NAMALWA (cell line): ENCODE measurements around the gene CEACAM6.

ENCODE experiments used
- DNase-seq: peaks from one replicate; pipeline ENCODE4 v3.0.0-alpha.2; 2015; ENCODE audit warnings: low spot score

Gene CEACAM6

DNA sequence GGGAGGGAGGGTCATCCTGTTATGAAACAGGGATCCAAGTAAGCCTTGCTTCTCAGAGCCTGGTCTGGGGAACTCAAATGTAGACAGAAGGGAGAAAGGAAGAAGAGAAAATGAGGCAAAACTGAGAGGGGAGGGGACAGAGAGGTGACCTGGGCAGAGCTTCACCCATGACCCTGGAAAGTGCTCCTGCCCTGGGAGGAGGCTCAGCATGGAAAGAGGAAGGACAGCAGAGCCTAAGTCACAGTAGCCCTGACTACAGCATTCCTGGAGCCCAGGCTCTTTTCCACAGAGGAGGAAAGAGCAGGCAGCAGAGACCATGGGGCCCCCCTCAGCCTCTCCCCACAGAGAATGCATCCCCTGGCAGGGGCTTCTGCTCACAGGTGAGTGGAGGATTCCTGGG, 41.0 kb downstream of the CEACAM6 start, which contains the start of gene CEACAM3:
Gene CEACAM3, plus strand, starts transcription at position 226 of the 400 bp plus-strand sequence. Its CDS starts 91 bp downstream, at position 317.
- DNase-seq, result no peak

DNA sequence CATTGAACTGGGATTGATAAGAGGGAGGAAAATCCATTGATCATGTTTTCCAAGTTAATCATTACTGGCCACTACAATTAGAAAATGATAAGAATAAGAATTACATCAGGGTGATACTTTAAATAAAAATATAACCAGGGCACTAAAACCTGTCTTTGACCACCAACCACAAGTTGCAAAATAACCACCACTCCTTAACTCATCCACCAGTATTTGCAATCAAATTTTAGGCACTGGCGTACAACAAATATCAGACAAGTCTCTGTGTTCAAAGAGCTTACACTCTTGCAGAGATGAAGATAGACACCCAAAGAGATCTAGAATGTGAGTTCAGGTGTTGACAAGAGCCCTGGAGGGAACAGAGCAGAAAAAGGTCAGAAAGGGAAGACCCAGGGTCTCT, 41.6 kb downstream of the CEACAM6 start:
- no peak for DNase-seq

DNA sequence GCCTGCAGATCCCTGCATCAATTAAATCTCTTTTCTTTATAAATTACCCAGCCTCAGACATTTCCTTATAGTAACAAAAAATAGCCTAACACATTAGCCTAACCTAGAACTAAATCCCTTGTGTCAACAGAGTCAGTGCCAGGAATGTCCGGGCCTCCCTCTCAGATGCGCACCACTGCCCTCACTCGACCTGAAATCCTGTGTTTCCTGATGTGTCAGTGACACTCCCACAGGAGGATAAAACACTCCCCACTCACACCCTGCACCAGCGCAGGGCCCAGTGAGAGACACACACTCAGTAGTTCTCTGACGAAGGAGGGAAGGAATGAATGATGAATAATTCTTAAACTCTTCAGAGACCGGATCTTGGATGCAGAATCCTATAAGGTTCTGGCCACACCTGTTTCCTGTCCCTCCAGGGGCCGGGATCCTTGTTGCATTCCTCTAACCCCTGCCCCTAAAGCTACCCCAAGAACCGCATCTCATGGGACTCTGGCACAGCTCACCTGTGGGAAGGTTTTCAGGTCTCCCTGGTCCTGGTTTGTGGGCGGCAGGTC, 44.2 kb downstream of the CEACAM6 start:
- DNase-seq, result no peak

DNA sequence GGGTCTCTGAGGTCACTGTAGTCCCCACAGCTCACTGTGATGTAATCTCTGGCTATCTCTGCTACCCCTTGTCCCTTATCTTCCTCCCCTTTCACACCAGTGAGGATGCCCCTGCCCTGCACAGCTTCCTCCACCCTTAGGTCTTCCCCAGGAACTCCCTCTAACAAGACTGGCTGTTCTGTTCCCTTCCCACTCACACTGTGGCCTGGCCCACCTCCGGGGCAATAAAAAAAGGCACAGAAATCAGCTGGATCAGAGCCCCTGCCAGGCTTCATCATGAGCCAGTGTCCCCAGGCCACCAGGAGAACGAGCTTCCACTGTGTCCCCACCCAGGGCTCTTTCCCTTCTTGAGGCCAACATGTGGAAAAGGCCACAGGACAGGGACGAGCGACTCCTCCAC, 45.7 kb downstream of the CEACAM6 start:
- DNase-seq, result no peak

DNA sequence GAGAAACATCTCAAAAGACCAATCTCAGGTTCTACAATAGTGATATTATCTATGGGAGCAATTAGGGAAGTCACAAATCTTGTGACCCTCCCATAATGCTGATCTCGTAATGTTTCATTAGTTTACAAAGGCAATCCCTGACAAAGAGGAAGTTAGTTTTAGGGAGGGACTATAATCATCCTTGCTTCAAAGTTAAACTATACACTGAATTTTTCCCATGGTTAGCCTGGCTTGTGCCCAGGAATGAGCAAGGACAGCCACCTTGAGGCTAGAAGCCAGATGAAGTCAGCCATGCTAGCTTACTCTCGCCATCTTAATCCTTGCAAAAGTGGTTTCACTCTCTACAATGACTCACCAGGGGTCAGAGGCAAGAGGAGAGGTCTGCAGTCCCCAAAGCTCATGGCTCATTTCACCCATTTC, 46.5 kb downstream of the CEACAM6 start:
- DNase-seq, result no peak

DNA sequence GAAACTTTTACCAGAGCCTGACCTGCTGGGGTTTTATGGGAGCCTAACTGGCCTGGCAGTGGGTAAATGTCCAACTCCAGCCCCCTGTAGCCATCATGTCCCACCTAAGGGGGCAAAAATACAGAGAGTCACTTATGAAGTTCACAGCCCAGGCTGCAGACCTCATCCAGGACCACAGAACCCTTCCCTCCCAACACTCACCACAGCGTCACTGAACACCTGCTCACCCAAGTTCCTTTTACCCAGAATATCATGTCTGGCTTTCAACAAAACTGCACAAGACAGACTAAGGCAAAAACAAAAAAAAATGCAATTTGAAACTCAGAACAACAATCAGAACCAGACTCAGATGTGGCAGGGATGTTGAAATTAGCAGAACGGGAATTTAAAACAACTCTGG, 47.4 kb downstream of the CEACAM6 start:
- no peak for DNase-seq

DNA sequence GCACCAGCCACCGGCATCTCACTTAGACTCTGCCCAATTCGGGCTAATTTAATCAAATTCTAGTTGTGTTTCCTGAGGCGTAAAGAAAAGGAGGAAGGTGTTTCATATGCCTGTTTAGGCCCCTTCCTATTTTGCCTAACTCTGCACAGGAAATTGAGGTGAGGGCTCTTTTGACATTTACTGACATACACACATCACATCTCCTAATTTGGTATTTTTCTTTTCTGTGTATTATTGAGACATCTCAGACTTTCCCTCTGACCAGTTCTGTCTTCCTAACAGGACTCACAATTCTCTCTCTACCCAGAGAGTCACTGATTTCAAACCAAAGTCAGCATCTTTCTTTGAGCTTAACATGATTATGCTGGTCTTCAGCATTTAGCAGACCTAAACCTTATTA, 49.0 kb downstream of the CEACAM6 start:
- DNase-seq, result no peak

DNA sequence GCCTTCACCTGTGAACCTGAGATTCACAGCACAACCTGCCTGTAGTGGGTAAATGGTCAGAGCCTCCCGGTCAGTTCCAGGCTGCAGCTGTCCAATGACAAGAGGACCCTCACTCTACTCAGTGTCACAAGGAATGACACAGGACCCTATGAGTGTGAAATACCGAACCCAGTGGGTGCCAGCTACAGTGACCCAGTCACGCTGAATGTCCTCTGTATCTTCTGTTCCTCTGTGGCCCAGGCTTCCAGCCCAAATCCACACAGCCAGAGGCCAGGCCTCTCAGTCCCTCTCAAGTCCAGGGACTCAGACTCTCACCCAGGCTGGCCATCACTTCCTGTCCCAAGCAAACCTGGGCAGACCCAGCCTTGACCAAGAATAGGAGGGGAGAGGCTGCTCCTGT, 51.8 kb downstream of the CEACAM6 start:
- no peak for DNase-seq

DNA sequence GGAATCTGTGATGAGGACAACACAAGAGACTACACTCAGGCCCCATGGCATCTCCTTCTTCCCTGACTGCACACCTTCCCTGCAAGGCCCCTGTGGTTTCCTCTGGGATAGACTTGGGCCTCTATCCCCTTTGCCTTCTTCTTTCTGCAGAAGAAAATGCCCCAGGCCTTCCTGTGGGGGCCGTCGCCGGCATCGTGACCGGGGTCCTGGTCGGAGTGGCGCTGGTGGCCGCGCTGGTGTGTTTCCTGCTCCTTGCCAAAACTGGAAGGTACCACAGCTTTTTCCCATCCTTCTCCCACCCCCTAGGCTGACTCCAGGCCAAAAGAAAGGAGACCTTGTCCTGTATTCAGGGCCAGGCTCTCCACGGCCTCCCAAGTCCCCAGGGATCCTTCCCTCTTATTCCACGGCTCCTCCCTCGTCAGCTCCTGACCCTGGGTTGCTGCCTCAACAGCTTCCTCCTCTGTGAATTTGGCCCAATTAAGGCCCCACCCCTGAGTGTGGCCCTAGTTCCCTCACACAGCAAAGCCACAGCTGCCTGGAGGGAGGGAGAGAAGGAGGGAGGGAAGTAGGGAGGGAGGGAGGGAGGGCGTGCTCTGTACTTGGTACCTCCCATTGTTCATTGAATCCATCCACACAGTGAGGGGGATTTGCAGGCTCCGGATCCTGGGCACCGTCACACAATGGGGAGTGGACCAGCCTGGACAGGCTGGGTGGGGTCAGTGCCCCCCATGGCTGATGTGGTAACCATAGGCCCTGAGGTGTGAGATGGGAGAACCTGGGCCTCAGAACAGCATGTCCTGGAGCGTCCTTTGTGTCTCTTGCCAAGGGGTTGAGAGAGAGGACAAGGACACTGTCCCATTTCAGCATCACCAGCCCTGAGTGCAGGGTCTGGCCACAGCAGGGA, 53.6 kb downstream of the CEACAM6 start:
- DNase-seq, result no peak

DNA sequence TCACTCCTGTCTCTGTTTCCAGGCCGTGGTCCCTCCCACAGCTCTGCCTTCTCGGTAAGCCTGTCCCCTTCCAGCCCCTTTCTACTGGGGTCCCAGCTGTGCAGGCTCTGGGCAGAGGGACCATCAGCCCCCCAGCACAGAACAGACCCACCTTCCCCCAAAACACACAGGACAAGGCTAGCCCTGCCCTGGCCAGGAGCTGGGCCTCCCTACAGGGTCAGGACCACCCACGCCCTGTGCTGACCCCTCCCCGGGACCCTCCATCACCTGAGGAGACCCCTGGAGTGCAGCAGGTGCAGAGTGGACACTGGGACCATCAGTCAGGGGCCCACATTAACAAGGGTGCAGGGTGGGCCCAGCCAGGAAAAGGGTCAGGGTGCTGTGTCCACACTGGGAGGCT, 55.0 kb downstream of the CEACAM6 start:
- DNase-seq, result no peak

DNA sequence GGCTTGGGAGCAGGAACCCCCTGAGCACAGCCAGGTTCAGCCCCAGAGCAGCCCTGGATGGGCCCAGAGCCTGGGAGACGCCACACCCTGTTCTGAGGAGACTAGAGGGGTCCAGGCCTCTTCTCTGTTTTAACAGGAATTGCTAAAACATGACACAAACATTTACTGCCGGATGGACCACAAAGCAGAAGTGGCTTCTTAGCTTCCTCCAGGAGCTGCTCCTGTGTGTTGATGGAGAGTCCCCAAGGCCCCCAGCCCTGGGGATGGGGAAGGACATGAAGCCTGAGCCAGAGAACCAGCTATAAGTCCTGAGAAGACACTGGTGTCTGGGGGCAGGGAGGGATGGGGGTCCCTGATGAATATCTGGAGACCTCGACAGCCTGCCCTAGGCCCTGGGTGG, 55.7 kb downstream of the CEACAM6 start:
- DNase-seq, result no peak

DNA sequence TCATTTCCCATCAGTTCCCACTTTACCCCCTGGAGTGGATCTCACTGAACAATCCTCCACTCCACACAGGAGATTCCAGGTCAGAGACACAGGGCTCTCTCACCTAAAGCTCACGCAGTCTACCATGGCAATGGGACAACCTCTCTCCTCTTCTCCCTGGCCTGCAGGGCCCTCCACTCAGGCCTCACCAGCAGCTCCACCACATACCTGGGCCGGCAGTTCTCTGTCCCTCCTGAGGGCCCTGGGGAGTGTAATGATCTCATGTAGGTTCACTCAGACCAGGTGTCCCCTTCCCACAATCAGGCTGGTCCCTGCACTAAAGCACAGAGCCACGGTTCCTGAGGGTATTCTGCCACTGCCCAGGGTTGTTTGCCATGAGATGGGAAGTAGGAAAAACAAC, 56.7 kb downstream of the CEACAM6 start:
- DNase-seq, result no peak

DNA sequence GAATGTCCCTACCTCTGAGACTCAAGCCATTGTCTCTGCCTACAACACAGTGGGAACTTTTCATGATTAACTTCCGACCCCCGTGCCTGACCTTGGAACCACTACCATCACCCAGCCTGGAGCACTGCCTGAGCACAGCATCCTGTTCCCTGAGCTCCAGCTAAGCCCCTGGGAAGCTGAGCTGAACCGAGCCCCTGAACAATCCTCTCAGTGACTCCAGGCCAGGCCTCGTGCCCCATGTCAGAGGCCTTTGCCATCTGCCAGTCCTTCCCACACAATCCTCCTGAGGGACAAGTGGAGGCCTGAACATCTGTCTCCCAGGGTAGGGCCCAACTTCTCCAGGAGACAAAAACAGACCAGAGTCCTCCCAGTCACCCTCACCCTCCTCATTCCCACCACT, 58.6 kb downstream of the CEACAM6 start:
- no peak for DNase-seq

DNA sequence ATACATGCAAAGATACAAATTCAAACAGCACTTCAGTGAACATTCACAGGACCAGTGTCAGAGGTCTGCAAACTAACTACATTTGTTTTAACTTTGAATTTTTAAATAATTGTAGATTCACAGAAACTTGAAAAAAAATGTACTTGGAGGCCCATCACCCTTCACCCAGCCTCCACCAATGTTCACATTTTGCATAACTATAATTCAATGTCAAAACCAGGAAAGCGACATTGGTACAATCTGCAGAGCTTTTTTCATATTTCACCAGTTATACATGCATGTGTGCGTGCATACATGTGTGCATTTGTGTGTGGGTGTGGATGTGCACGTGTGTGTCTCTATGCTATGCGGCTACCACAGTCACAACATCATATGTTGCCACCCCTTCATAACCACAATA, 60.0 kb downstream of the CEACAM6 start:
- DNase-seq, result no peak

DNA sequence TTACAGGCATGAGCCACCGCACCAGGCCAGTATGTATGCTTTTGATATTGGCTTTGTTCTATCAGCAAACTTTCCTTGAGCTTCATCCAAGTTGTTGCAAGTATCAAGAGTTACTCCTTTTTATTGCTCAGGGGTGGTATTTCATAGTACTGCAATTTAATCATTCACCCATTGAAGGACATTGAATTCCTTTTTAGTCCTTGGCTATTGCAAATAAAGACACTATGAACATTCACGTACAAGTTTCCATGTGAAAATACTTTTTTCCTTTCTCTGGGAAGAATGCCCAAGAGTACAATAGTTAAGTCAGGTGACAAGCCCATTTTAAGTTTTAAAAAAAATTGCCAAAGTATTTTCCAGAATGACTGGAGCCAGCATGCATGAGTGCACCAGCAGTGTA, 61.4 kb downstream of the CEACAM6 start:
- no peak for DNase-seq

DNA sequence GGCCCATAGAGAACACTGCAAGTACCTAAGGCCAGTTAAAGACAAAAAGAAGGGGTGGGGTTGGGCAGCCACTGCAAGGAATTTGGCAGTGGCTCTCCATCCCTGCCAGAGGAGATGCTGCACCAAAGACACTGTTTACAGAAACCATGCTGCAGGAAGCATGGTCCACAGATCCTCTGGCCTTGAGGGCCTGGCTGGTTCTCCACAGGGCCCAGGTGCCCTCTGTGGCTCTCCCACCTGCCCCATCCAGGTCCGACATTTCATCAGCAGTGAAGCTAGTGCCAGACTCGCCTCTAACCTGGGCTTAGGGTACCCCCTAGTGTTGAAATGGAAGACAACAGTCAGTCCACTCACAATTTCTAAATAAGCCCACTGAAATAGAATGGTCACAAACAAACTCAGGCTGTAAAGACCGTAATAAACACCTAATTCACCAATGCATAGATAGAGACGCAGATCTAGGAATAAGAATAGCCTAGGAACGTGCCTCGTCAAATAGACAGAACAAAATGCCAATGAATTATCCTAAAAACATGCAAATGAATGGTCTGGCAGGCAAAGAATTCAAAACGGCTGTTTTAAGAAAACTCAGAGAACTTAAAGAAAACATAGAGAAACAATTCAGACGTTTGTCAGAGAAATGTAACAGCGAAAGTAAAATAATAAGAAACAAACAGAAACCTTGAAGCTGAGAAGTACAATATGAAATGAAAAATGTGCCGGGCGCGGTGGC, 65.8 kb downstream of the CEACAM6 start:
- peak; percentile 81 for DNase-seq
